ENCODE results near the gene ADRA2A. TPM values are rescaled to one million over a fixed set of nuclear protein-coding genes. Genes with fewer than 3 reads are reported as not detected.

The ADRA2A gene
- polyA plus RNA-seq, 1 donor (not counting 4 experiments of a cell fraction or from before 2014, with no cell fraction given): not detected

- FAIRE-seq: no peak
- DNase-seq (ENCODE audit: low read depth, low spot score): no peak
- H3K4me3 ChIP-seq (ENCODE audit: control insufficient read depth in 2 of 3, extremely low read depth in 1 of 3, insufficient read depth in 2 of 3, low read depth in 1 of 3, low read length in 3 of 3): no peak overlapping the region
Measured at GRCh38 chr10:111078505-111079185, 1.8 kb downstream of the ADRA2A start.

GRCh38 chr10:111079241-111079760 is 2.5 kb downstream of the ADRA2A start:
- Histone ChIP-seq H3K27ac (ENCODE audit: control insufficient read depth, insufficient read depth, low read length) (no peak overlapping the region), H3K27me3 (ENCODE audit: control insufficient read depth, extremely low read depth, insufficient read depth, low read length) (peaks cover 56% of the 10 kb centered on the region), H3K4me1 (ENCODE audit: control insufficient read depth, extremely low read depth, insufficient read depth, low read length) (no peaks in the 10 kb centered on the region), H2AFZ (ENCODE audit: control insufficient read depth, low read length) (no peak overlapping the region), H3K9me3 (ENCODE audit: control insufficient read depth, low read depth, low read length) (peaks cover 5% of the 10 kb centered on the region), H4K20me1 (ENCODE audit: control insufficient read depth, extremely low read depth, insufficient read depth, low read length) (no peaks in the 10 kb centered on the region), H3K9ac (ENCODE audit: control insufficient read depth, extremely low read depth, insufficient read depth, low read length) (no peak overlapping the region), H3K9me1 (ENCODE audit: control insufficient read depth, extremely low read depth, insufficient read depth, low read length) (no peaks in the 10 kb centered on the region), H3K36me3 (ENCODE audit: control insufficient read depth in 2 of 2, extremely low read depth in 1 of 2, insufficient read depth in 2 of 2, low read length in 2 of 2) (no peaks in the 10 kb centered on the region), H3K4me2 (ENCODE audit: control insufficient read depth, extremely low read depth, insufficient read depth, low read depth, low read length) (no peak overlapping the region), H3K4me3 (ENCODE audit: control insufficient read depth in 2 of 3, extremely low read depth in 1 of 3, insufficient read depth in 2 of 3, low read depth in 1 of 3, low read length in 3 of 3) (no peak overlapping the region), H3K79me2 (ENCODE audit: control insufficient read depth, insufficient read depth, low read length) (no peaks in the 10 kb centered on the region)
- dilution Hi-C loops (cut with MboI; ENCODE audit: extremely low pct_ligation_motif_present, low sequenced_read_pairs): no loop called here
- no peak for TF ChIP-seq CTCF (optimal IDR thresholded peaks at IDR 0.05 in 1 of 3, IDR thresholded peaks at IDR 0.05 in 1 of 3, conservative IDR thresholded peaks at IDR 0.05 in 1 of 3; ENCODE audit: extremely low read depth in 1 of 3, insufficient read depth in 2 of 3, low read length in 3 of 3)
- no peak for TF ChIP-seq EZH2 (IDR thresholded peaks at IDR 0.05; ENCODE audit: low read length)
- no peak for DNase-seq (ENCODE audit: low read depth, low spot score)
- FAIRE-seq: no peak

More at GRCh38 chr10:111078505-111079185, 1.8 kb downstream of the ADRA2A start:
- Histone ChIP-seq H3K9me1 (ENCODE audit: control insufficient read depth, extremely low read depth, insufficient read depth, low read length) (no peaks in the 10 kb centered on the region), H3K27me3 (ENCODE audit: control insufficient read depth, extremely low read depth, insufficient read depth, low read length) (peaks cover 59% of the 10 kb centered on the region), H3K36me3 (ENCODE audit: control insufficient read depth in 2 of 2, extremely low read depth in 1 of 2, insufficient read depth in 2 of 2, low read length in 2 of 2) (no peaks in the 10 kb centered on the region), H3K4me2 (ENCODE audit: control insufficient read depth, extremely low read depth, insufficient read depth, low read depth, low read length) (no peak overlapping the region), H4K20me1 (ENCODE audit: control insufficient read depth, extremely low read depth, insufficient read depth, low read length) (no peaks in the 10 kb centered on the region), H3K9me3 (ENCODE audit: control insufficient read depth, low read depth, low read length) (peaks cover 5% of the 10 kb centered on the region), H3K27ac (ENCODE audit: control insufficient read depth, insufficient read depth, low read length) (no peak overlapping the region), H3K4me1 (ENCODE audit: control insufficient read depth, extremely low read depth, insufficient read depth, low read length) (no peaks in the 10 kb centered on the region), H3K79me2 (ENCODE audit: control insufficient read depth, insufficient read depth, low read length) (no peaks in the 10 kb centered on the region), H3K9ac (ENCODE audit: control insufficient read depth, extremely low read depth, insufficient read depth, low read length) (no peak overlapping the region), H2AFZ (ENCODE audit: control insufficient read depth, low read length) (no peak overlapping the region)
- TF ChIP-seq CTCF (optimal IDR thresholded peaks at IDR 0.05 in 1 of 3, IDR thresholded peaks at IDR 0.05 in 1 of 3, conservative IDR thresholded peaks at IDR 0.05 in 1 of 3; ENCODE audit: extremely low read depth in 1 of 3, insufficient read depth in 2 of 3, low read length in 3 of 3): no peak
- no peak for TF ChIP-seq EZH2 (IDR thresholded peaks at IDR 0.05; ENCODE audit: low read length)
- dilution Hi-C loops (cut with MboI; ENCODE audit: extremely low pct_ligation_motif_present, low sequenced_read_pairs): no loop called here
